Measurements from ENCODE around the gene SLTM. TPM values are rescaled to one million over a fixed set of nuclear protein-coding genes. Genes with fewer than 3 reads are reported as not detected.
"Not testable (repeated sequence)": the region's sequence is repeated elsewhere in the genome, so short reads cannot be mapped to it uniquely, and the experiment has no call there.

SLTM gene
- polyA plus RNA-seq (ENCODE audit: insufficient read length in 4 of 4): 100 to 1,000 TPM in 3 of 4 donors, 10 to 100 TPM in 1; 89.9 to 147 (median 136) TPM

DNA sequence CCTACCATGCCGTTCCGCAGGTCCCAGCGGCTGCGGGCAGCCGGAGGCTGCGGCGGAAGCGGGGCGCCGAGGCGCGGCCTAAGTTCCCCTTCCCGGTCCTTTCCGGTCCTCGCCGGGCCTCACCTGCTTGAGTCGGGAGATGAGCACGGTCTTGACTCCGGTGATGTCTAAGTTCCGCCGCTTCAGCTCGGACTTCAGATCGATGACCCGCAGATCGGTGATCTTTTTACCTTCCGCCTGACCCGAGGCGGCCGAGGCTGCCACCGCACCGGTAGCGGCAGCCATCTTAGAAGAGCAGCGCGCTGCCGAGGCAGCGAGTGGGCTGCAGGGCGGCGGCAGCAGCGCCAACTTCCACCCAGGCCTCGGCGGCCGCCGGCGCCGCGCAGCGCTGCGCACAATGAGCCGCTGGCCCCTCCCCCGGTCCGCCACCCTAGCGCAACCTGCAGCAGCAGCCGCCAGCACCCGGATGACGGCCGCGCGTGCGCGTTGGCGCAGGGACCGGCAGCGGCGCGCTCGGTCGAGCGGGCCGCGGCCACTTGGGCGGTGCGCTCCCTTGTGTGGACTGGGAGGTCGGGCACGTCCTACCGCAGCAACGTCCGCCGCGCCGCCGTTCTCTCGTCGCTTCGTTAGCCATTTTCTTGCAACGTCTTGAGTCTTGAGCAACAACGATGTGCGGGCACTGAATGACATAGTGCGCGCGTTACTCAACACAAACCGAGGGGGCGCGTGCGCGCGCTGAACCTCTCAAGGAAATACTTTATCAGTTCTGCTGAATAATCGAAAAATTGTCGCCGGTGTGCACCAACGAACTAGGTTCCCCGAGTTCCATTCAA, at the start of gene SLTM:
Gene SLTM (minus strand): TSS at position 399 of the 833 bp plus-strand sequence. CDS start 114 bp downstream, at position 285.
- peak; percentile 88 to 91 (median 90) for DNase-seq (ENCODE audit: low read depth in 4 of 4, low spot score in 3 of 4)

DNA sequence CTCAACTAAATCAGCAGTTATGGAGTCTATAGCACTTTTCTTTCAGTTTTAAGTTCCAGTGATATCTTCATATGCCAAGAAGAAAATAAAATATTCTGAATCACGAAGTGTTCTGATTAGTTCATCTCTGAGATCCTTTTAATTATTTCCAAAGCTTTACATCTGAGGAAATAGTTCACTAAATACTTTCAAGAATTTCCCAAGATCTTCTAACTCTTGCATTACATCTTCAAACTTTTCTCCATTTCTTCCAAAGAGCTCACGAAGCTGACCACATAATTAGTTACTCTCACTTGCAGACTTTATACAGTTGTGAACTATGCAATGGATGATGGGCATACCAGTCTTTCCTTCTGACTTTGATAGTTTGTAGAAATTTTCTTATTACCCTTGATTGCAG, 49.8 kb upstream of the SLTM start:
- DNase-seq (ENCODE audit: low read depth in 4 of 4, low spot score in 3 of 4): no peak

DNA sequence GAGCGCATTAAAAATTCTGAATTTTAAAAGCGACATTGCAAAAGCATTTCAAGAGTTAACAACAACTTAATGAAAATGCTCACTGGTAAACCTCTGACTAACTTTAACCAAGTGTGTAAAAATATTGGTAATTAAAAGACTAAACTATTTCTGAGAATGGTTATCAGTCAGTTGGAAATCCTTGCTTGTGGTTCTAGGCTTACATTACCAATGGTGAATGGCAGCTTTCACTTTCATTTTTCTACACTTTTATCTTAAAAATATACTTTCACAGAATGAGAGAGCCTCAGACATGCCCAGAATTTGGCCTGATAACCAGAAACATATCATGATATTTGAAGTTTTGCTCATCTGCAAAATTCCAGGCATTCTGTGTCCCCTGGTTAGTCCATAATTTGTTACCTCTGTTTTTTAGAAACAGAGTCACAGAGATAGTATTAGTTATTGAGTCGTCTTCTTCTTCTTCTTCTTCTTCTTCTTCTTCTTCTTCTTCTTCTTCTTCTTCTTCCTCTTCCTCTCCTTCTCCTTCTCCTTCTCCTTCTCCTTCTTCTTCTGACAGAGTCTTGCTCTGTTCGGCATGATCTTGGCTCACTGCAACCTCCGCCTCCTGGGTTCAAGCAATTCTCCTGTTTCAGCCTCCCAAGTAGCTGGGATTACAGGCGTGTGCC, 48.5 kb upstream of the SLTM start:
- DNase-seq (ENCODE audit: low read depth in 4 of 4, low spot score in 3 of 4): no peak

DNA sequence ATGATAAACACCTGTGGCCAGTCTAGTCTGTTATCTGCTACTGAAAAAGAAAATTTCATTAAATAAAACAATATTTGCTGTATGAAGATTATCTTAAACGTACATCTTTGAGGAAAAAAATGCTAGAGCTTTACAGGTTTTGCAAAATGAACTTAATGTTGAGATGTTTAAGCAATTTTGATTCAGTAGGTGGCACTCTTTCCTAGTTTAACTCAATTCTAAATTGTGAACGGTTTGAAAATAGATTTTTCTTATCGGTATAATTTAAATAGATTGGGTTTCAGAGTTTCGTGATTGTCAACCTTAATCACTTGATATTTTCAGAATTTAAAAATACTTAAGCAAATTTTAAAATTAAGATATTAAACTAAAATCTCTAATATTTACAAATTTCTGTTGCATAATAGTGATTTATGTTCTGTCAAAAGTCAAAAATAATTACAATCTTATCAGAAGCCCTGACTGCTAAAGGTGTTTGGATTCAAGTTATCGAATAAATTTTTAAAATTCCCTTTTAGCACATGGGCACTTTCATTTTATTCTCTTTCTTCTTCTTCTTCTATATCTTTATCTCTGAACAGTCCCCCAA, 47.0 kb upstream of the SLTM start:
- no peak for DNase-seq (ENCODE audit: low read depth in 4 of 4, low spot score in 3 of 4)

DNA sequence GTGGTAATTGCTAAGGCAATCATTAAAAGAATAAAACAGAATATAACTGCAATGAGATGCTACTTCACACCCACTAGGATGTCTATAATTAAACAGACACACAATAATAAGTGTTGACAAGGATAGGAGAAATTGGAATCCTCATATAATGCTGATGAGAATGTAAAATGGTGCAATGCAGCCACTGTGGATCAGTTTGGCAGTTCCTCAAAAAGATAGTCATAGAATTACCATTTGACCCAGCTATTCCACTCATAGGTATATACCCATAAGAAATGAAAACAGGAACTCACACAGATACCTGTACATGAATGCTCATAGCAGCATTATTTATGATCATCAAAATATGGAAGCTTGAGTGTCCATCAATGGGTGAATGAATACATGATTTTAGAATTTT, 44.4 kb upstream of the SLTM start:
- no peak for DNase-seq (ENCODE audit: low read depth in 4 of 4, low spot score in 3 of 4)

DNA sequence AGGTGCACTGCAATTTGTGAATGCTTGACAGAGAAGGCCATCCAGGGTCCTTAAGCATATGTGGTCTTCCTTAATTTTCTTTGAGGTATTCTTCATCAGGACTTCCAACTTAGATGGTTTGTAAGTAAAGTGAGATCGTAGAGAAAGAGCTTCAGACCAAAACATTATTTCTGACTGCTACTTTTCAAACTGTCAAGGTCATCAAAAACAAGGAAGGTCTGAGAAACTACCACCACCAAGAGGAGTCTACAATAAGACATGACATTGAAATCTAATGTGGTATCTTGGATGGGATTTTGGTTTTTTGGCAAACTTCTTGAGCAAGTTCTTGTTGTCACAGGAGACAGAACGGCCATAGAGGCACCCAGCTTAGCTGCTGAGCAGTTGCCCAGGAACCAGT, 34.0 kb upstream of the SLTM start:
- no peak for DNase-seq (ENCODE audit: low read depth in 4 of 4, low spot score in 3 of 4)

DNA sequence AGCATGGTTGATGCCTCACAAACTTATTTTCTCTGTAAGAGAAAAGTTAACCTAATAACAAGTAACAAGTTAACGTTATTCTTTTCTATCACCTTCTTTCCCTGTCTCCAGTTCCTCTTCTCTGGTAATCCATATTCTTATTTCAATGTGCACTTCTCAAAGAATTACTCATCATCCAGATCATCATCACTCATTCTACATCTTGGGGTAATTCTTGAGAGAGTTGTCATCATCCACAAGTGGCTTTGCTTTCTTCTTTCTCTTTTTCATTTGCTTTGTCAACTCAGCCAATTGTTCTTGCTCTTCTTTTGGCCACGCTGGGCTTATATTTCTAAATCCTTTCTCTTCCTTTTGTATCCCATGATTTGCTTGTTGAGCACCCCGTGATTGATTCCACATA, 33.2 kb upstream of the SLTM start:
- no peak for DNase-seq (ENCODE audit: low read depth in 4 of 4, low spot score in 3 of 4)

DNA sequence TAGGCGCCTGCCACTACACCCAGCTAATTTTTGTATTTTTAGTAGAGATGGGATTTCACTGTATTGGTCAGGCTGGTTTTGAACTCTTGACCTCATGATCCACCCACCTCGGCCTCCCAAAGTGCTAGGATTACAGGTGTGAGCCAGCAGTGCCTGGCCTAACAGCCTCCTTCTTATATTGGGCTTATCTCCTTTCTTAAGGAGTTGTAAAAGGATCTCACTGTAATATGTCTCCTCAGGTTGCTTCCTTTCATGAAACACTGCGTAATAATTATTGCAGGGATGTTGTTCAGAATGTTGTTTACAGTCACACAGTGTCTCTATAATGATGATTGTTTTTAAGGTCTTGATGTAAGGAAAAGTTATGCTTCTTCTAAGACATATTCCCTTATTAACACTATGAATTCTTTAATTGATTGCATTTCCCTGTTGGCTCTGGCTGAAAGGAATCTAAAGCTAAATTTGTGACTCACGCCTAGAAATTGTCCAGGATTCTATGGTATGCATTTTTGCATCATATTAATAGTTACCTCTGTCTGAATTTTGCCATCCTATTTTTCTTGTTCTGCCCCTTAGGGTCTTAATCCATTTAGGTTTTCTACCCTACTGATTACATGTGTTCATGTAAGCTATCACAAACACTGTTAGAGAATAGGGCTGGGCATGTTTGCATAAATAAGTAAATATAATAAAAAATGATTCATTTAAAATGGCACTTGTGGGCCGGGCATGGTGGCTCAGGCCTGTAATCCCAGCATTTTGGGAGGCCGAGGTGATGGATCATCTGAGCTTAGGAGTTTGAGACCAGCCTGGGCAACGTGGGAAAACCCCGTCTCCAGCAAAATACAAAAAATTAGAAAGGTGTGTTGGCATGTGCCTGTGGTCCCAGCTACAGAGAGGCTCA, 29.4 kb upstream of the SLTM start:
- DNase-seq (ENCODE audit: low read depth in 4 of 4, low spot score in 3 of 4): no peak

DNA sequence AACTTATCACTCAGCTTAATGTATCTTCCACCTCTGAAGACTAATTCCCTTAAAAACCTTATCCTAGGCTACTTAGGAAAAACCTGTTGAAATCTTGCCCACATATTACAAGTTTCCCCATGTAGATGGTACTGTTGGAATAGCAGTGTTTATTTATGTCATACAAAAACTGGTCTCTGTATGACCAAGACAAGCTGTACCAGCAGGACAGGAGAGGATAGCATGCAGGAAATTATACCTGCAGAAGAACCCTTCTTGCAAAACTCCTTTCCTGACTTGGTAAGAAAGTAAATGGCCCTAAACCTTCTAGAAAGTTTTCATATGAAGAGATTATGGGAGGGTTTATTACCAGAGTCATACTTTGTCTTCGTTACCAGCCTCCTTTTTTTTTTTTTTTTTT, 28.7 kb upstream of the SLTM start:
- DNase-seq (ENCODE audit: low read depth in 4 of 4, low spot score in 3 of 4): no peak

DNA sequence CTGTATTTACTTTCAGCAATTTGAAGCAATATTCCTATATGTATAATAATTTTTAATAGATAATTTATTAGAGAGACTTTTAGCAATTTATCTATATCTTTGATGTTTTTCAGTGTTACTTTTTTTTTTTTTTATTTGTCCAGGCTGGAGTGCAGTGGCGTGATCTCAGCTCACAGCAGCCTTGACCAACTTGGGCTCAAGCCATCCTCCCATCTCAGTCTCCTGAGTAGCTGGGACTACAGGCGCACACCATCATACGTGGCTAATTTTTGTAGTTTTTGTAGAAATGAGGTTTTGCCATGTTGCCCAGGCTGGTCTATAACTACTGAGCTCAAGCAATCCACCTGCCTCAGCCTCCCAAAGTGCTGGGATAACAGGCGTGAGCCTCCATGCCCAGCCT, 25.3 kb upstream of the SLTM start:
- DNase-seq (ENCODE audit: low read depth in 4 of 4, low spot score in 3 of 4): no peak

DNA sequence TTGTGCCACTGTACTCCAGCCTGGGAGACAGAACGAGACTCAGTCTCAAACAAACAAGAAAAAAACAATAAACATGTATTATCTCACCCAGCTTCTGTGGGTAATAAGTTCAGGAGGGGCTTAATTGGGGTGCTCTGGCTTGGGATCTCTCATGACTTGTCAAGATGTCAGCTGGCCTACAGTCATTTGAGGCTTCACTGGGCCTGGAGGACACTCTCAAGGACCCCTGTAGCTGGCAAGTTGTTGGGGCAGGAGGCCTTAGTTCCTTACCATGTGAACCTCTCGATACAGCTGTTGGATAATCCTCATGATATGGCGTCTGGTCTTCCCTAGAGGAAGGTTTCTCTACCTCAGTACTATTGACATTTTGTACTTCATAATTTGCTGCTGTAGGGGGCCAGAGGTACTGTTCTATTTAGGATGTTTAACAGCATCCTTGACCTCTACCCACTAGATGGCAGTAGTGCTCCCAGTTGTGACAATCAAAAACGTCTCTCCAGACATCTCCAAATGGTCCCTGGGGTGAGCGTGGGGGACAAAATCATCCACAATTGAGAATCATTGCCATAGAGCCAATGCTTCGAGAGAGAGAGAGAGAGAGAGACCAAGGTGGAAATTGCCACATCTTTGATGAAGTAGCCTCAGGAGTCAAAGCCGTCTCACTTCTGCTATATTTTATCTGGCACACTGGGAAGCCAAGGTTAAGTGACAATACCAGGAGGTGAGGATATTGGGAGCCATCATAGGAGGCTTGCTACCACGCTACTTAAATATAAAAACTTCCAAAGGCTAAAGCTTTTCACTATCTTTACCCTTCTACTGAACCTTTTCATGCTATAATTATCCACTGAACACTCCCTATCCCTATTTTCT, 23.9 kb upstream of the SLTM start:
- DNase-seq (ENCODE audit: low read depth in 4 of 4, low spot score in 3 of 4): no peak

DNA sequence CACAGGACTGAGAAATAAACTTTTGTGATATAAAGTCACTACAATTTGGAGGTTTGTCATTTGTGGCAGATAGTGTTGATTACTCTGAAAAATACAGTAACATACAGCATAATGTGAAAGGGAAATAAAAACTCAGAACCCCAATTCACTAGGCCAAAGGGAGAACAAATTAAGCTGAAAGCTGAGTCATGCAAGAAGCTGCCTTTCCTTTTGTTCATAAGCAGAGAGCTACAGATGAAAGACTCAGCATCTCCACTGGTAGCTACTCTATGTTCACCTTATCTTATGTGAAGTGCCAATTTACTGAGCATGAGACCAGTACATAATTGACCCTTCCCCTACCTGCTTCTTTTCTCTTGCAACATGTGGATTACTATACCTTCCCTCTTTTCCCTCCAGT, 19.3 kb upstream of the SLTM start:
- no peak for DNase-seq (ENCODE audit: low read depth in 4 of 4, low spot score in 3 of 4)

DNA sequence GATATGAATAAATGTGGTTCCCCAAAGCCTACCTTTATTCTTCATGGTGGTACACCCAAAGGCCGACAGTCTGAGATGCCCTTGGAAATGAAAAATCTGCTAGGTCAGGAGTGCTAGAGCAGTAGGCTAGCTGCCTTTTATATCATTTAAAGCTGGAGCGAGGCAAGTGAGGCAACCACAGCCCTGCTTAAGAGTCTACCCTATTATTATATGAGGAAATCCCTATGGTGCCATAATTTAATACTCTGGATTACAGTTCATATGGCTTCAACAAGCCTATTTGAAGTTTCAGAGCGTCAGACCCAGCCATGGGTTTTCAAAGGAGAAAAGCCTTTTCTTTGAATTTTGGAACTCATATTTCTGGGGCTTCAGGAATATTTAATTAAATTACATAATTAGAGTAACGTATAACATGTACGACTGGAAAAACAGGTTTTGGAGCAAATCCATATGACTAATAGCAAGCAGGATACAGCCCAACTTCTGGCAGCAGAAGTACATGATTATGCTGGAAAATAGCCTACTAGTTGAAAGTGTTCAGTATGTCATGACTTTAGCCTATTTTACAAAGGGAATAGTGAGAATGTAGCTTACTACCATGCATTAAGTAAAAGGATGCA, 18.0 kb upstream of the SLTM start:
- DNase-seq (ENCODE audit: low read depth in 4 of 4, low spot score in 3 of 4): peak in 1 of 4 donors; percentile 39

DNA sequence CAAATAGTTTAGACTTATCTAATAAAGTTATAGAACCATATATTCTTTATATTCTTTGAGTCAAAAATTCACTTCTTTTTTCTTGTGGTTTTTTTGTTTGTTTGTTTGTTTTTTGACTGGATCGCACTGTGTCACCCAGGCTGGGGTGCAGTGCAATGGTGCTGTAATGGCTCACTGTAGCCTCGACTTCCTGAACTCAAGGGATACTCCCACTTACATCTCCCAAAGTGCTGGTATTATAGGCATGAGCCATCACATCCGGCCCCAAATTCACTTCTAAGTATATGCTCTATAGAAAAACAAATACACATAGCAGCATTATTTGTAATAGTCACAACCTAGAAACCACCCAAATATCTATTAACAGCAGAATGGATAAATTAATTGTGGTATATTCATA, 13.7 kb upstream of the SLTM start:
- no peak for DNase-seq (ENCODE audit: low read depth in 4 of 4, low spot score in 3 of 4)

DNA sequence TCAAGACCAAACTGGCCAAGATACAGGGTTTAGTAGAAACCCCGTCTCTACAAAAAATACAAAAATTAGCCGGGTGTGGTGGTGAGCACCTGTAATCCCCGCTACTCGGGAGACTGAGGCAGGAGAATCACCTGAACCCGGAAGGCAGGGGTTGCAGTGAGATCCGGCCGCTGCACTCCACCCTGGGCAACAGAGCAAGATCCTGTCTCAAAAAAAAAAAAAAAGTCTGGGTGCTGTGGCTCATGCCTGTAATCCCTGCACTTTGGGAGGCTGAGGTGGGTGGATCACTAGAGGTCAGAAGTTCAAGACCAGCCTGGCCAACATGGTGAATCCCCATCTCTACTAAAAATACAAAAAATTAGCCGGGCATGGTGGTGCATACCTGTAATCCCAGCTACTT, 1.5 kb upstream of the SLTM start:
- DNase-seq (ENCODE audit: low read depth in 4 of 4, low spot score in 3 of 4): not testable (repeated sequence)

DNA sequence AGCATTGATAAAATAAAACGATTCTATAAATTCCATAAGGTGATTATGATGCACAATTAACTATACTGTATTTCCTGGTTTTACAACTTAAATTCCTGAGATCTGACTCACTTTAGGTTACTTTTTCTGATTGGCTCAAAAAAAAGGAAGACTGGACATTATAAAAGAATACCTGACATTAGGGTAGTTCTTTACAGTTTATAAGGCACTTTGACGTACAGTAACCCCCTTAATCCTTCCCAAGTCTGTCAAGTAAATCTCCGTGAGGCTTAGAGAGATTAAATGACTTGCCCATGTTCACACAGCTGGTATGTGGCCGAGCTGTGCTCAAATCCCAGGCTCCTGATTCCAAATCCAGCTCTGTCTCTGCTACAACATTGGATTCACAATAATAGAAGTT, 1.0 kb upstream of the SLTM start:
- DNase-seq (ENCODE audit: low read depth in 4 of 4, low spot score in 3 of 4): no peak

DNA sequence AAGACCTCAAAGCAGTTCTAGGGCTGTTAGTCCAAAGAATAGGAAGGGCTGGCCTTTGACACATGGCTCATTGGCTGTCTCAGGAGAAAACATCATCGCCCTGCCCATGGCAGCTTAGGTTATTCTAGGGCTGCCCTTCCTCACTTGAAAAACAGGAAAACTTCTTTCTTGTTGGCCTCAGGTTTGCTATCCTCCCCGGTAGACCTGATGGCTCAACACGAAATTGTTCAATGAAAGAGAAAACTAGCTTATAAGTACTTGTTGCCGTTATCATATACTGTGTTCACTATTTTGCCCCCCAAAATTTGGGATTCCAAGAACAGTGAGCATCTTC, 602 bp upstream of the SLTM start:
- DNase-seq (ENCODE audit: low read depth in 4 of 4, low spot score in 3 of 4): no peak

DNA sequence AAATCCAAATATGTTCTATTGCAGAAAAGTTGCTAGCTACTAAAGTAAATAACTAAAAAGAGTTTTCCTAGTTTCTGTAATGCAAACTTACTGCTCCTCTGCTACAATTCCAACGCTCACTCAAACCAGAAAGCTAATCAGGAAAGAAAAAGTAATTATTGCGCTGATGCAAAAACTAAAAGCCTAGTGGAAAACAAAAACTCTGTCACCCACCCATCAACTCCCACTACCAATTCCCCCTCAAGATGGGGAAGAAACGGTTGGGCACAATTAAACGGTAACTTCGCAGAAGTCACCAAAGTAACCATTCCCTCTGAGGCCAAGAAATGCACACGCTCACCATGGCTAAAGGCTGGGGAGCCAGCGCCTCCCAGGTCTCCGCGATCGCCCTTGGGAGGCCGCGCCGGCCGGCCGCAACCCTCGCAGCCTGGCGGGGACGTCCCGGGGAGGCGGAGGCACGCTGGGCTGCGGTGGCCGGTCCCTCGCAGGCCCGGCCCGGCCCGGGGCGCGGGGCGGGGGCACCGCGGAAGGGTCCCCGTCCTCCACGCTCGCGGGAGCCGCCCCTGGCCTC, 684 bp downstream of the SLTM start:
- peak in 3 of 4 donors; percentile 26 to 27 (median 26) for DNase-seq (ENCODE audit: low read depth in 4 of 4, low spot score in 3 of 4)

DNA sequence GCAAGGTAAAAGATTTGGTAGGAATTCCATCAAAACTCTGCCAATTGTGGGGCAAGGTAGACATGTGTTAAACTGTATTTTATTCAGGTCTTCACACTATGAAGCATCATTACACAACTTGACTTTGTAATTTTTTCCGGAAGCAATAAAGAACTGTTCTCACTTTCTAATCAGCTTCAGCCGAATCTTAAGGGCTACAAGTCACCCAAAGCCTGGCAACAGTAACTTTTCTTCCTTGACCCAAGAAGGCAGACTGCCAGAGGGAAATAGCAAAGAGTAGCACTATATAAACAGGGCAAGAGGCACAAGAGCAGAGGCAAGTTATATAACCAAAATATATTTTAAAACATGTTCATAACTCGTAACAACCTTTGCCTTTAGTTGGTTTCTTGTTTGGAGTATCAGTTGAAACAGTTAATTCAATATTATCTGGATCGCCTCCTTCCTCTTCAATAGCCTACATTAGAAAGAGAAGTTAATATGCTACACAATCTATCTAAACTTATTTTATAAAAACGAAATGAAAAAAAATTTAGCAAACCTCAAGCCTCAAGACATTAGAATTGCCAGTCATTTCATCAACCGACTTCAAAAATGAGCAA, 1.4 kb downstream of the SLTM start:
- DNase-seq (ENCODE audit: low read depth in 4 of 4, low spot score in 3 of 4): peak in 1 of 4 donors; percentile 10
